Activated CD8-positive, alpha-beta memory T cell treated with anti-CD3 and anti-CD28 coated beads for 1 hour (primary cell): ENCODE results near the gene RSBN1L.
A peak's percentile ranks its signal among the peaks of the same experiment; 100 is the strongest.
"Not testable (repeated sequence)": the region's sequence is repeated elsewhere in the genome, so short reads cannot be mapped to it uniquely, and the experiment has no call there.

ENCODE experiments used
- DNase-seq, 2 donors: peaks; one replicate each; pipeline ENCODE4 v3.0.0-alpha.2; 2020; ENCODE audit warnings: low read depth in 1 of 2; ENCODE audit errors: extremely low read depth in 1 of 2

Gene RSBN1L

GRCh38 chr7:77696057-77696642 lies at the start of gene RSBN1L:
Gene RSBN1L (plus strand): TSS chr7:77696459. CDS start chr7:77696470, 11 bp downstream.
- peak; percentile 95 to 98 for DNase-seq

DNA sequence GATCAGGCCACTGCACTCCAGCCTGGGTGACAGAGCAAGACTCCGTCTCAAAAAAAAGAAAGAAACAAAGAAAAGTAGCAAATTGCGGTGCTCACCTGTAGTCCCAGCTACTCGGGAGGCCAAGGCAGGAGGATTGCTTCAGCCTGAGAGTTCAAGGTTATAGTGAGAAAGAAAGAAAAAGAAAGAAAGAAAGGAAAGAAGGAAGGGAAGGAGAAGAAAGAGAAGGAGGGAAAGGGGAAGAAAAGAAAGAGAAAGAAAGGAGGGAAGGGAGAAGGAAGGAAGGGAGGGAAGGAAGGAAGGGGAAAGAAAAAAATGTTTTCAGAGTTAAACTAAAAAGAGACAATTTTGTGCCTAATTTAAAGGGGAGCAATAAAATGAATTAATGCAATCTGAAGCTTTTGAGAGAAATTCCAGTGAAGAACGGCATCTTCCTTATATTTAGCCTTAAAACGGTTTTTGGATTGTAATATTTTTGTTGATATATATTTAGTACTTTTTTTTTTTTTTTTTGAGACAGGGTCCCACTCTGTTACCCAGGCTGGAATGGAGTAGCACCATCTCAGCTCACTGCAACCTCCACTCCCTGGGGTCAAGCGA lies 47.4 kb upstream of the RSBN1L start:
- DNase-seq = no peak

GRCh38 chr7:77649716-77650349 lies 46.4 kb upstream of the RSBN1L start:
- DNase-seq = no peak

DNA sequence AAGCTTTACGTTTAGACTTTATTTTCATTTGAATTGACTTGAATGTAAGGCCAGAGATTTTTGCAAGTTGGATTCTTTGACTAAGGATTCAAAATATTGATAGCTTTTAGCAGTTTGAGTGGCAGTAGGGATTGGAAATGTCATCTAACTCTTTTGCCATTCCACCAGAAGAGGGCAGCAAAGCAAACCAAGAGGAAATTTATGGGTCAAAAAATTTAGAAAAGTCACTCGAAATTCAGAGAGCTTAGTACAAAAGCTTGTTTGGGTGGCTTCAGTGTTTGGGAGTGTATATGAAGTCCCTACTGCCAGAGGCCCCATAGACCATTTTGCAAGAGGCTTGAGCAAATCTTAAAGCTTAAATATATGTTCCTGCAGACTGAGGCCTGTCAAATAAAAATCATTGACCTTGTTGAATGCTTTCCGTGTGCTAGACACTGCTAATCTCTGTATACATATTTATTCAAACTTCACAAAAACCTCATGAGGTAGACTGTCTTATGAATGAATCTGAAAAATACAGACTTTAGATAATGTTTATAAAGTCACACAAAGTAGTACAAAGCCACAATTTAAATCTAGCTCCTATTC lies 44.6 kb upstream of the RSBN1L start:
- no peak for DNase-seq

DNA sequence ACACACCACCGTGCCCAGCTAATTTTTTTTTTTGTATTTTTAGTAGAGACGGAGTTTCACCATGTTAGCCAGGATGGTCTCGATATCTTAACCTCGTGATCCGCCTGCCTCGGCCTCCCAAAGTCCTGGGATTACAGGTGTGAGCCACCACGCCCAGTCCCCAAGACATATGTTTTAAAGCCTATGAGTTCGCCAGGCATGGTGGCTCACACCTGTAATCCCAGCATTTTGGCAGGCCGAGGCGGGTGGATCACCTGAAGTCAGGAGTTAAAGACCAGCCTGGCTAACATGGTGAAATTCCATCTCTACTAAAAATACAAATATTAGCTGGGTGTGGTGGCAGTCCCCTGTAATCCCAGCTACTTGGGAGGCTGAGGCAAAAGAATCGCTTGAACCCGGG lies 43.4 kb upstream of the RSBN1L start:
- DNase-seq = not testable (repeated sequence)

DNA sequence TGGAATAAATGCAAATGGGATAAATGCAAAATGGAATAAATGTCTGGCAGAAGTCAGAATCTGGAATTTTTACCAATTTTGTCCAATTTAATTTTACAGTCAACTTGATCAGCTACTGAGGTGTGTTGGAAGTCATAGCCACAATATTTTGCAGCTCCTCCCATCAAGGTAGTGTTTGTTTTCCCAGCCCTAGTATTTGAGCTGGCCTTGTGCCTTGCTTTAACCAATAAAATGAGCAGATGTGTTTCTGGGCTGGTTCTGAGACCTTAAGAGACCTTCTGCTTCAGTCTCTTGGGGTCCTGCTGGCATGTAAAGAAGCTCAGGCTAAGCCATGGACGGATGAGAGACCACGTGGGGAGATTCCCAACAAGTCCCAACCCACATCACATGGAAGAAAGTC lies 42.7 kb upstream of the RSBN1L start:
- no peak for DNase-seq

- no peak for DNase-seq
Observed at GRCh38 chr7:77655356-77655755, 40.9 kb upstream of the RSBN1L start.

DNA sequence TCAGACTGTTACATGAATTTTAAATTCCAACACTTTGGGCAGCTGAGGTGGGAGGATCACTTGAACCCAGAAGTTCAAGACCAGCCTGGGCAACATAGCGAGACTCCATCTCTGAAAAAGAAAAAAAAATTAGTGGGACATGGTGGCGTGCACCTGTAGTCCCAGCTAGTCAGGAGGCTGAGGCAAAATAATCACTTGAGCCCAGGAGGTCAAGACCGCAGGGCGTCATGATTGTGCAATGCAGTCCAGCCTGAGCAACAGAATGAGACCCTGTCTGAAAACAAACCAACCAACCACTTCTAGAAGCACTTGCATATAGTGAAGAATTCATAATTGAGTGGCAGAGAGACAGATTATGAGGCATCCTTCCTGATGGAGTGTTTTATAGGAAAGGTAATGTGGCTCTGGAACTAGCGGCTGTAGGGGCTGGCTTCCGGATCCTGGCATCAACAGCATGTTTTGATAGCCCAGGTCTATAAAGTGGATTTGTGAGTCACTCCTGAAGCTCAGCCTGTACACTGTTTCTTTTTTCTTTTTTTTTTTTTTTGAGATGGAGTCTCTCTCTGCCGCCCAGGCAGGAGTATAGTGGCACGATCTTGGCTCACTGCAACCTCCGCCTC lies 40.3 kb upstream of the RSBN1L start:
- no peak for DNase-seq

DNA sequence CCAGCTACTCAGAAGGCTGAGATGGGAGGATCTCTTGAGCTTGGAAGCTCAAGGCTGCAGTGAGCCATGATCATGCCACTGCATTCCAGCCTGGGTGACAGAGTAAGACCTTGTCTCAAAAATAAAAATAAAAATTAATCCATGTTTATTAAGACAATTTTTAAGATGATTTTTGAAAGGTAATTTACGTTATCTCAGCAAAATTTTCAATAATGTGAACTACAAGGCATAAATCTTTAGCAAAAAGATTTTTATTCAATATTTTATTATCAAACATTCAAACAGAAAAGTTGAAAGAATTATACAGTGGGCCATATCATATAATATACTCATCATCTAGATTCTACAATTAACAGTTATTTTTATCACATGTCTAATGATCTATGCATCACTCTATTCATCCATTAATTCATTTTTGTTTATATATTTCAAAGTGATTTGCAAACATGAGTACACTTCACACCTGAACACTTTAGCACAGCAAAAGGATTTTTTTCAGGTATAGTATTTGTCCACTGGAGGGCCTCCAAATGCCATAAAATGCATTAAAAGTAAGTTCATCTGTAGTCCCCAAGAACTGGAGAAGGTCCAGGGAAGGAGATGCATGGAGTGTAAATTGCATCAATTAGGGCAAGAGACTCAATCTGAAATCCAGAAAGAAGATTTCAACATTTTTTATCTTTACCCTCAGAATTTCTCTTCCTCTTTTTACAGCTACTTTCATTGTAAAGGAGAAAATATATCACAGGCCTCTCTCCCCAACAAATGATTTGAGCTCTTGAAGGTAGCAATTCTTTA lies 38.6 kb upstream of the RSBN1L start:
- DNase-seq = no peak

- no peak for DNase-seq
Observed at GRCh38 chr7:77658928-77659327, 37.3 kb upstream of the RSBN1L start.

DNA sequence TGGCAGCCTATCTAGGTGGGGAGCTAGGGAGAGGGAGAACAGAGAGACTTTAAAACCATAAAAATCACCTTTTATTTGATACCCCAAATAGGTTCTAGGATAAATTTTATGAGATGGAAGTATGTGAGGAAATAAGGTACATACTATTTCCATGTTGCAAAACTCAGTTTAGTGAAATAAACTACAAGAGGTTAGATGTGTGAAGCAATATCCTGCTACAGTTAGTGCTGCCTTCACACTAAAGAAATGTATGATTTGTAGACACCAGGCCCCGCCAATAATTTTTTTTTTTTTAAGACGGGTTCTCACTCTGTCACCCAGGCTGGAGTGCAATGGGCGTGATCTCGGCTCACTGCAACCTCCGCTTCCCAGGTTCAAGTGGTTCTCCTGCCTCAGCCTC lies 34.4 kb upstream of the RSBN1L start:
- DNase-seq = no peak

GRCh38 chr7:77662869-77663268 lies 33.4 kb upstream of the RSBN1L start:
- no peak for DNase-seq

DNA sequence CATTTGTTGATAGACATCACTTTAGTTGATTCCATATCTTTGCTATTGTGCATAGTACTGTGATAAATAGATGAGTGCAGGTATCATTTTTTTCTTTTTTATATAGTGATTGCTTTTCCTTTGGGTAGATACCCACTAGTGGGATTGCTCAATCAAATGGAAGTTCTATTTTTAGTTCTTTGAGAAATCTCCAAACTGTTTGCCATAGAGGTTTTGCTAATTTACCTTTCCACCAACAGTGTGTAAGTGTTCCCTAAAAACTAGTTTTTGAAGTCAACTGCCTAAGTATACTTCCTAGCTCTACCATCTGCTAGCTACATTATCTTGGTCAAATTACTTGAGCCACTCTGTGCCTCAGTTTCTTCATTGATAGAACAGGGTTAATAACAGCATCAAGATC lies 31.5 kb upstream of the RSBN1L start:
- no peak for DNase-seq

- DNase-seq = no peak
Observed at GRCh38 chr7:77665161-77665560, 31.1 kb upstream of the RSBN1L start.

DNA sequence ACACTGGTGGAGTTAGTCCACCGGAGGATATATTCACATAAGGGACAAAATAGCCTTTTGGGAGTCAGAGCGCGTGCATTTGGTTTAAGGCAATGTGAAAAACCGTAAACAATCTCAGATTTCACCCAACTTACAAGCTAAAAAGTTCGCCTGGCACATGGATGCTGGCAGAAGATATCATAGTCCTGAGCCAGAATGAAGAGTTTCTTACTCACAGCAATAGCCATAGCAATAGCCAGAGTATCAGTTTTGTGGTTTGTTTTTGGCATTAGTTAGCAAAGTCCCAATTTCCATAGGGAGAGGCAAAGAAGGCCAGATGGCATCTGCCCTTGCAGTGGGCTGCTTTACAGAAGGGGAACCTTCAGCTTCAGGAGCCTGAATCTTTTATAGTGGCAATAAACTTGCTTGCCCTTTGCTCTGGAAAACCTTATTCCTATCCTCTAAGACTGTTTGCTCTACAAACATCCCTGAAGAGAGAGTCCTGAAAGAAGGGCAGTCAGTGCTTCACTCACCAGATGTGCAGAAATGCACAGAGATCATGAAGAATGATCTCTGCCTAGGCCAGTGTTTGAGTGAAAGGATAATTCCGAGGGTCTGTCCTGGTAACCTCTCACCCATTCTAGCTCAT lies 28.7 kb upstream of the RSBN1L start:
- no peak for DNase-seq

- DNase-seq = no peak
Observed at GRCh38 chr7:77674878-77675277, 21.4 kb upstream of the RSBN1L start.

GRCh38 chr7:77679608-77680007 lies 16.7 kb upstream of the RSBN1L start:
- no peak for DNase-seq

DNA sequence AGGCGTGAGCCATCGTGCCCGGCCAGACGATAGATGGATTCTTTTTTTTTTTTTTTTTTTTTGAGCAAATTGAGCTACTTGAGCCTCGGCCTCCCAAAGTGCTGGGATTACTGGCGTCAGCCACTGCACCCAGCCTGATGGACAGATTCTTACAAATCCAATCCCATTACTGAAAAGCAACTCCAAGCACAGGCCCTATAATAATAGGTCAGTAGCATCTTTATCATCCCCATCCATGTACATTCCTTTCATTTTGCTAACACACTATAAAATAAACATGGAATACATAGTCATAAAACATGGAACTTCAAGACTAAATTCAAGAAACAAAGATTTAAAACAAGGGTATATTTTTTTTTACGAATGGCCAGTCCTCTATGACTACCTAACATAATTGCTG lies 16.0 kb upstream of the RSBN1L start:
- DNase-seq = no peak

- DNase-seq = no peak
Observed at GRCh38 chr7:77684030-77684429, 12.2 kb upstream of the RSBN1L start.

DNA sequence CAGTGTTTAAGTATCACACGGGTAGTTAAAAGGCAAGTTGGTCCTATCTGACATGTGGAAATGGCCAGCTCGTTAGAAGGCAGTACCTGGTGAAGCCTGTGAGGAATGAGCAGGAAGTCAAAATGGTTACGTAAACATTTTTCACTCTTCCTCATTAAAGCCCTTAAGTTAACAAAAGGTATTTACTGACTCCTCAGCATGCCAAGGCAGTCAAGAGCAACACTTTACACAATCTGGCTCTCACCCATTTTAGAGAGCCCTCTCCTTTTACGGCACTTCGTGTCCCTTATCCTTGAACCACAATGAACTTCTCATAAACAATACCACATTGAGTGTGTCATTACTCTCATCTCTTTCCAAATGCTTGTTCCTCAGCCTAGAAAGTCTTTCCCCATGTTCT lies 11.0 kb upstream of the RSBN1L start:
- no peak for DNase-seq
